Spleen (tissue), 11 donors: ENCODE measurements around the gene CCDC38. TPM values are rescaled to one million over a fixed set of nuclear protein-coding genes. Genes with fewer than 3 reads are reported as not detected.

Experiments
- DNase-seq: peaks from one replicate; pipeline ENCODE4 v3.0.0-alpha.2; 2020
- H3K27ac ChIP-seq, 8 donors: fragments of 200-600 bp; sonication (generic) in 7 of 8; 1 replicate in 4 of 8; 2 replicates in 4 of 8; pipeline versions ENCODE4 v1.5.0 to v1.8.0; 2016 to 2021; ENCODE audit warnings: inconsistent platforms in 4 of 8, mild to moderate bottlenecking in 4 of 8, moderate library complexity in 1 of 8
- H3K27me3 ChIP-seq, 7 donors: fragments of 200-600 bp; sonication (generic) in 6 of 7; replicated peaks in 1 of 7; 1 replicate in 4 of 7; 2 replicates in 3 of 7; pipeline versions ENCODE4 v1.5.0 to v1.8.0; 2016 to 2021; ENCODE audit warnings: inconsistent platforms in 3 of 7, mild to moderate bottlenecking in 1 of 7
- H3K36me3 ChIP-seq, 6 donors: fragments of 200-600 bp; sonication (generic) in 5 of 6; 1 replicate in 4 of 6; 2 replicates in 2 of 6; pipeline versions ENCODE4 v1.5.0 to v1.8.0; 2016 to 2021; ENCODE audit warnings: inconsistent platforms in 2 of 6
- H3K4me1 ChIP-seq, 6 donors: fragments of 200-600 bp; sonication (generic) in 5 of 6; 1 replicate in 3 of 6; 2 replicates in 3 of 6; pipeline versions ENCODE4 v1.5.0 to v1.8.0; 2016 to 2021; ENCODE audit warnings: inconsistent platforms in 3 of 6
- H3K4me3 ChIP-seq, 8 donors: fragments of 200-600 bp; sonication (generic) in 7 of 8; 1 replicate in 4 of 8; 2 replicates in 4 of 8; pipeline versions ENCODE4 v1.5.0 to v1.8.0; 2016 to 2021; ENCODE audit warnings: inconsistent platforms in 4 of 8, mild to moderate bottlenecking in 4 of 8, moderate library complexity in 2 of 8
- H3K9me3 ChIP-seq, 8 donors: fragments of 200-600 bp; sonication (generic) in 7 of 8; 1 replicate in 4 of 8; 2 replicates in 4 of 8; pipeline versions ENCODE4 v1.5.0 to v1.8.0; 2016 to 2021; ENCODE audit warnings: inconsistent platforms in 4 of 8
- POLR2A ChIP-seq, 3 donors: fragments of 450-650 bp; IDR thresholded peaks; one replicate each; pipeline ENCODE4 v1.5.1; 2017; ENCODE audit warnings: antibody characterized with exemption in 3 of 3, mild to moderate bottlenecking in 1 of 3
- POLR2AphosphoS5 ChIP-seq, 3 donors: sonication (generic); formaldehyde crosslinking; IDR thresholded peaks; one replicate each; pipeline ENCODE4 v1.5.1; 2017; ENCODE audit warnings: antibody characterized with exemption in 3 of 3
- WGBS, 5 donors: extraction: QIAGEN DNeasy Blood & Tissue Kit in 3 of 5; methylation state at CpG; one replicate each; pipeline versions ENCODE4 v1.1.5 to v1.1.7; 2013 to 2018; 5-methylcytosine and 5-hydroxymethylcytosine counted together
- intact Hi-C: fragments of 100-400 bp; cut with DNase I; formaldehyde crosslinking; loops from one replicate; pipeline ENCODE4 v1.15.0; 2023; ENCODE audit warnings: low total_unique reads
- polyA plus RNA-seq, 3 donors: library from polyadenylated mRNA; stranded (reverse); fragments of 200-250 nt; gene quantifications; one replicate each; pipeline ENCODE4 v1.2.1, GENCODE V29; 2013
- total RNA-seq, 7 donors: library from RNA; depleted of rRNA in 3 of 7; stranded (reverse); fragments of >200 nt in 3 of 7; fragmentation: NEBNext Ultra II Directional in 4 of 7; extraction: Animal tissue kit (Norgen Biotek cat#: 25700) in 4 of 7; gene quantifications; one replicate each; pipeline versions ENCODE4 v1.1.0 to v1.2.1, GENCODE V29; 2016 to 2021
- TF ChIP-seq, protein P1 (sequence below), 11 experiments: fragments of 200-600 bp in 7 of 11; fragments of 450-650 bp in 4 of 11; sonication (generic) in 4 of 11; IDR thresholded peaks in 8 of 11; conservative IDR thresholded peaks in 3 of 11; 1 replicate in 7 of 11; 2 replicates in 4 of 11; pipeline versions ENCODE4 v1.4.0 to v1.8.0; 2016 to 2021; ENCODE audit warnings: antibody characterized with exemption in 11 of 11, inconsistent platforms in 4 of 11, mild to moderate bottlenecking in 1 of 11
- donor health status: healthy with polysubstance abuse.
- donor health status: DM: no; HTN: no; CAD: no; lungs with moderate emphysema.
- donor health status: DM: no; HTN: no; CAD: no.
- donor health status: Bipolar disorder and iron deficiency.
- donor health status: healthy.
- donor health status: DM: no; HTN: no; CAD: no.
- donor health status: DM: yes; HTN: yes; CAD: no.

CCDC38 gene
- total and polyA plus RNA-seq, 10 donors: 0.34 to 2.1 (median 0.86) TPM; not detected in 1

DNA sequence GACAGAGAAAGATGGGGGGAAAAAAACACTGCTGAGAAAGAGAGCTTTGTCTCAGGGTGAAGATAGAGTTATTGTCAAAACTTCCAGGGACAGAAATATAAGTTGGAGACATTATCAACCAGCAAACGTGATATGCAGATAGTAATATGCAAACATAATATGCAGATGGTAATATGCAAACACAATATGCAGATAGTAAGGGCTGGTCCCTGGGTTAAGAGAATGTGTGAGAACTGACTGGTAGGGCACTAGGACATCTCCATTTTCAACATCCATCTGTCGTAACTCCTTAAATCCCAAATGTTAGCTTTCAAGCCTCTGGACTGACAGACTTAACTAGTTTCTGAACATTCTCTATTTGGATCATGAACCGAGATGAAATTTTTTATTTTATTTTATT lies 51.5 kb downstream of the CCDC38 start:
- intact Hi-C loops: no loop called here
- H3K4me3 ChIP-seq: no peak overlapping the region
- peaks cover 0 to 4% (median 0%) of the 10 kb centered on the region in 7 donors for H3K27me3 ChIP-seq
- WGBS, 5 donors: 79 to 87% (median 81%) methylated on average over 3 of the region's 3 CpGs
- TF ChIP-seq POLR2A (IDR thresholded peaks at IDR 0.05) (no peak), POLR2AphosphoS5 (IDR thresholded peaks at IDR 0.05) (no peak)
- TF ChIP-seq, protein P1, sequence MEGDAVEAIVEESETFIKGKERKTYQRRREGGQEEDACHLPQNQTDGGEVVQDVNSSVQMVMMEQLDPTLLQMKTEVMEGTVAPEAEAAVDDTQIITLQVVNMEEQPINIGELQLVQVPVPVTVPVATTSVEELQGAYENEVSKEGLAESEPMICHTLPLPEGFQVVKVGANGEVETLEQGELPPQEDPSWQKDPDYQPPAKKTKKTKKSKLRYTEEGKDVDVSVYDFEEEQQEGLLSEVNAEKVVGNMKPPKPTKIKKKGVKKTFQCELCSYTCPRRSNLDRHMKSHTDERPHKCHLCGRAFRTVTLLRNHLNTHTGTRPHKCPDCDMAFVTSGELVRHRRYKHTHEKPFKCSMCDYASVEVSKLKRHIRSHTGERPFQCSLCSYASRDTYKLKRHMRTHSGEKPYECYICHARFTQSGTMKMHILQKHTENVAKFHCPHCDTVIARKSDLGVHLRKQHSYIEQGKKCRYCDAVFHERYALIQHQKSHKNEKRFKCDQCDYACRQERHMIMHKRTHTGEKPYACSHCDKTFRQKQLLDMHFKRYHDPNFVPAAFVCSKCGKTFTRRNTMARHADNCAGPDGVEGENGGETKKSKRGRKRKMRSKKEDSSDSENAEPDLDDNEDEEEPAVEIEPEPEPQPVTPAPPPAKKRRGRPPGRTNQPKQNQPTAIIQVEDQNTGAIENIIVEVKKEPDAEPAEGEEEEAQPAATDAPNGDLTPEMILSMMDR (IDR thresholded peaks at IDR 0.05 in 8 of 11, conservative IDR thresholded peaks at IDR 0.05 in 3 of 11): no peak
- no peaks in the 10 kb centered on the region for H3K36me3 ChIP-seq
- no peak overlapping the region for H3K27ac ChIP-seq
- DNase-seq: no peak
- no peaks in the 10 kb centered on the region for H3K4me1 ChIP-seq
- H3K9me3 ChIP-seq: no peaks in the 10 kb centered on the region

DNA sequence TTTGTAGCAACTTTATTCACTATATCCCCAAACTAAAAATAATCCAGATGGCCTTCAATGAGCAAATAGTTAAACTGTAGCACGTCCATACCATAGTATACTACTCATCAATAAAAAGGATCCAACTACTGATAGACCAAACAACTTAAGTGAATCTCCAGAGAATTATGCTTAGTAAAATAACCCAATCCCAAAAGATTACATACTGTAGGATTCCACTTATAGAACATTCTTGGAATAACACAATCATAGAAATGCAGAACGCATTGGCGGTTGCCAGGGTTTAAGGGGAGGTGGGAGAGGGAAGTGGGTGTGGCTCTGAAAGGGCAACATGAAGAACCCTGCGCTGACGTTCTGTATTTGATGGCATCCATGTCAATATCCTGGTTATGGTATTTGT lies 55.1 kb downstream of the CCDC38 start:
- Histone ChIP-seq H3K36me3 (no peaks in the 10 kb centered on the region), H3K27me3 (no peaks in the 10 kb centered on the region), H3K4me3 (no peak overlapping the region), H3K9me3 (peaks cover 0 to 19% (median 11%) of the 10 kb centered on the region in 8 donors), H3K27ac (no peak overlapping the region), H3K4me1 (no peaks in the 10 kb centered on the region)
- WGBS, 5 donors: 78 to 95% (median 83%) methylated on average over 5 of the region's 5 CpGs
- TF ChIP-seq, protein P1 (IDR thresholded peaks at IDR 0.05 in 8 of 11, conservative IDR thresholded peaks at IDR 0.05 in 3 of 11): no peak
- TF ChIP-seq POLR2AphosphoS5 (IDR thresholded peaks at IDR 0.05) (no peak), POLR2A (IDR thresholded peaks at IDR 0.05) (no peak)
- no peak for DNase-seq
- intact Hi-C loops: no loop called here

DNA sequence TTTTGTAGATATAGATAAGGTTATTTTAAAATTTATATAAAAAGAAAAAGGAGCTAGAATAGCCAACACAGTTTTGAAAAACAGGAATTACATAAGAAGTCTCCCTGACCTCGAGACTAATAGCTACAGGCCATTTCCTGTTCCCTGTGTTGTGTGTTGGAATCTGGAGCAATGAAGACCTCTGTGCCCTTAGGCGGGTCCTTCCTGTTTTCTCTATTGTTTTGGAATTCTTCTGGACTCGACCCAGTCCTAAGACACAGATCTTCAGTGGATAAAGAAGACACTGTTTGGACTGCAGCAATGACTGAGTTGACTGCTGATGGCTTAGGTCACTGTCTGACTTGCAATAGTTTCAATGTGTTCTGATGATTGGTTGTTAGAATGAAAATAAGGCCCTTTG lies 57.4 kb downstream of the CCDC38 start:
- DNase-seq: no peak
- peak overlapping the region in 7 of 8 donors; percentile 27 to 76 (median 68) for H3K27ac ChIP-seq
- H3K27me3 ChIP-seq: no peaks in the 10 kb centered on the region
- intact Hi-C loops: no loop called here
- H3K36me3 ChIP-seq: no peaks in the 10 kb centered on the region
- 30 to 42% (median 38%) methylated on average over 3 of the region's 3 CpGs for WGBS, 5 donors
- H3K4me3 ChIP-seq: no peak overlapping the region
- H3K9me3 ChIP-seq: peaks cover 0 to 19% (median 11%) of the 10 kb centered on the region in 8 donors
- TF ChIP-seq POLR2A (IDR thresholded peaks at IDR 0.05) (no peak), POLR2AphosphoS5 (IDR thresholded peaks at IDR 0.05) (peak in 1 of 3 donors; percentile 52)
- H3K4me1 ChIP-seq: no peaks in the 10 kb centered on the region

DNA sequence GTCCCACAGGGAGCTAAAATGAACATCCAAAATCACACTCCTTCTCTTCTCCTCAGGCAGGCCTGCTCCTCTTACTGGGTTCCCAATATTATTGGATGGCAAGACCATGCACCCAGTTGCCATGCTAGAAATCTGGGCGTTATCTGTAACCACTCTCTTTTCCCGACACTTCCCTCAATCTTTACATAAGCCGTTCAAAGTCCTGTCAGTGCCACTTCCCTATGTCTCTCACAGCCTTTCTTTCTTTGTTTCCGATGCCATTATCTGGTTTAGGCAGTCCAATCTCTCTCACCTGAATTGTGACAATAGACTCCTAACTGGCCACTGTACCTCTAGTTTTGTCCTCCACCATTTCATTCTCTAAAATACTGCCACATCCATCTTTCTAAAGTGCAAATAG lies 59.5 kb downstream of the CCDC38 start:
- WGBS, 5 donors: 91 to 97% (median 94%) methylated on average over 4 of the region's 4 CpGs

More for the DNA sequence above, 59.5 kb downstream of the CCDC38 start:
- no peak for DNase-seq
- H3K27ac ChIP-seq: peak overlapping the region in 1 of 8 donors; percentile 76
- peaks cover 0 to 19% (median 11%) of the 10 kb centered on the region in 8 donors for H3K9me3 ChIP-seq
- TF ChIP-seq POLR2A (IDR thresholded peaks at IDR 0.05): no peak
- no peak for TF ChIP-seq POLR2AphosphoS5 (IDR thresholded peaks at IDR 0.05)
- TF ChIP-seq, protein P1 (IDR thresholded peaks at IDR 0.05 in 8 of 11, conservative IDR thresholded peaks at IDR 0.05 in 3 of 11): no peak
- intact Hi-C loops: no loop called here
- no peaks in the 10 kb centered on the region for H3K27me3 ChIP-seq
- H3K4me1 ChIP-seq: no peaks in the 10 kb centered on the region
- H3K36me3 ChIP-seq: no peaks in the 10 kb centered on the region
- H3K4me3 ChIP-seq: no peak overlapping the region
